Measurements from ENCODE around the gene IL1RAPL1. TPM values are rescaled to one million over a fixed set of nuclear protein-coding genes. Genes with fewer than 3 reads are reported as not detected.

IL1RAPL1 gene
- total and polyA plus RNA-seq, 5 donors: 0.48 to 3.1 (median 2.4) TPM

GRCh38 chrX:28693101-28693500 is 105.9 kb downstream of the IL1RAPL1 start:
- H3K27ac ChIP-seq (ENCODE audit: low read length): no peak overlapping the region
- no peak for ATAC-seq
- whole genome bisulfite sequencing: 84% methylated on average over 1 of the region's 1 CpG

DNA sequence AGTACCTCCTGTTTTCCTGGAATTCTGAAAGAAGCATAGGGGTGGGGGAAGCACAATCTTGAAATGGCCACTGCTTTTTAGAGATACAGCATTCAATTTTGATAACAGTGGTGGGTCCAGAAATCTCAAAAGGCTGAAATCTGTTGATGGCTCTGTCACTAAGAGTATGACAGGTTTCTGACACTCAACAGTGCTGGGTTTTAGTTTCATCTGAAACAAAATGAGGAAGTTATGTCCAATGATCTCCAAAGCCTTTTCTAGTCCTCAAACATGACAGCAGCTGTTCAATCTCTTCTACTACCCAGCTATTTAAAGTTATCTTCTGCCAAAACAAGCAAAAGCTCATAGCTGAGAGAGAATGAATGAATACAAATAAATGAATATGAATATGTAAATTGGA is 110.5 kb downstream of the IL1RAPL1 start:
- no peak for DNase-seq
- Histone ChIP-seq H3K9me3 (ENCODE audit: control insufficient read depth, low read length) (no peaks in the 10 kb centered on the region), H3K4me3 (ENCODE audit: low read length) (no peak overlapping the region), H3K27ac (ENCODE audit: low read length) (no peak overlapping the region), H3K4me1 (ENCODE audit: control insufficient read depth, insufficient read depth, low read length) (no peaks in the 10 kb centered on the region), H3K27me3 (ENCODE audit: control insufficient read depth, insufficient read depth) (no peaks in the 10 kb centered on the region)
- ATAC-seq: no peak
- intact Hi-C loops (cut with DNase I): no loop called here

More at GRCh38 chrX:28693101-28693500, 105.9 kb downstream of the IL1RAPL1 start:
- Histone ChIP-seq H3K4me1 (ENCODE audit: control insufficient read depth, insufficient read depth, low read length) (no peaks in the 10 kb centered on the region), H3K4me3 (ENCODE audit: low read length) (no peak overlapping the region), H3K27me3 (ENCODE audit: control insufficient read depth, insufficient read depth) (no peaks in the 10 kb centered on the region), H3K9me3 (ENCODE audit: control insufficient read depth, low read length) (no peaks in the 10 kb centered on the region)
- intact Hi-C loops (cut with DNase I): no loop called here
- DNase-seq: no peak

DNA sequence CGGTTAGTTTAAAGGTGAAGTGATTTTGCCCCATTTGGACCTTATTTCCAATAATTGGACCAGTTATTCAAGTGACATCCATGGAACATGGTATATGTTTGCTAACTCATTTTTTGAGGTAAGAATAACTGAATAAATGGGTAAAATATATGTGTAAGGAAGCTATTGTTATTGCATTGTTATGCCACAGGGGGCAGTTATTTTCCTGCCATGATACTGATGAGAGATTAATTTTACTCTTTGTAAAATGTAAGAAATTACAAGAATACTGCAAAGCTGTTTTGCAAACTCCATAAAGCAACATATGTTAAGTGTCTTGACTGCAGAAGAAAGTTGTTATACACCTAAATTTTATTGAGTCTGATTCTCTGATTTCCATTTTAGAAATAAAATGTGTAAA is 114.0 kb downstream of the IL1RAPL1 start:
- Histone ChIP-seq H3K27ac (ENCODE audit: low read length) (no peak overlapping the region), H3K4me3 (ENCODE audit: low read length) (no peak overlapping the region), H3K4me1 (ENCODE audit: control insufficient read depth, insufficient read depth, low read length) (no peaks in the 10 kb centered on the region), H3K27me3 (ENCODE audit: control insufficient read depth, insufficient read depth) (no peaks in the 10 kb centered on the region), H3K9me3 (ENCODE audit: control insufficient read depth, low read length) (no peaks in the 10 kb centered on the region)
- no peak for ATAC-seq
- DNase-seq: no peak
- WGBS: 97% methylated on average over 1 of the region's 1 CpG
- intact Hi-C loops (cut with DNase I): no loop called here

- intact Hi-C loops (cut with DNase I): no loop called here
- no peaks in the 10 kb centered on the region for H3K27me3 ChIP-seq (ENCODE audit: control insufficient read depth, insufficient read depth)
- WGBS: 68% methylated on average over 4 of the region's 4 CpGs
- no peak overlapping the region for H3K4me3 ChIP-seq (ENCODE audit: low read length)
- ATAC-seq (no peak), DNase-seq (no peak)
- no peaks in the 10 kb centered on the region for H3K9me3 ChIP-seq (ENCODE audit: control insufficient read depth, low read length)
- no peaks in the 10 kb centered on the region for H3K4me1 ChIP-seq (ENCODE audit: control insufficient read depth, insufficient read depth, low read length)
- H3K27ac ChIP-seq (ENCODE audit: low read length): no peak overlapping the region
Measured at GRCh38 chrX:28706964-28707363, 119.7 kb downstream of the IL1RAPL1 start.

GRCh38 chrX:28709421-28709820 is 122.2 kb downstream of the IL1RAPL1 start:
- no peak for ATAC-seq
- WGBS: 84% methylated on average over 3 of the region's 3 CpGs
- H3K9me3 ChIP-seq (ENCODE audit: control insufficient read depth, low read length): no peaks in the 10 kb centered on the region

DNA sequence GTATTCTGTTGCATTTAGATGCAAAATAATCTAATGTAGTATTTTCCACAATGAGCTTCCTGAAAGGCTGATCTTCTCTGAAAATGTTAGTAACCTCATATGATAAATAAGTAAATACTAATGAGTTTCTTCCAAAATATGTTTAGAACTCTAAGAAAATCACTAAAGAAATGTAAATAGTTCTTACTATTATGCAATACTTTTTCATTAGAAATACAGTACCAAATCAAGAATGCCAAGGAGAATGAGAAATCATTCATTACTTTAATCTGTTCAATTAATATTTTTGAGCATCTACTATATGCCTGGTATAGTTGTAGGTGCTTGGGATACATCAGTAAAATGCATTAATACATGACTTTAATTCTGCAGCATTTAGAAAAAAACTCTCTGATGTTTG is 130.6 kb downstream of the IL1RAPL1 start:
- Histone ChIP-seq H3K27ac (ENCODE audit: low read length) (no peak overlapping the region), H3K9me3 (ENCODE audit: control insufficient read depth, low read length) (no peaks in the 10 kb centered on the region), H3K4me3 (ENCODE audit: low read length) (no peak overlapping the region), H3K27me3 (ENCODE audit: control insufficient read depth, insufficient read depth) (no peaks in the 10 kb centered on the region), H3K4me1 (ENCODE audit: control insufficient read depth, insufficient read depth, low read length) (no peaks in the 10 kb centered on the region)
- DNase-seq: no peak
- no peak for ATAC-seq
- intact Hi-C loops (cut with DNase I): no loop called here

More at GRCh38 chrX:28709421-28709820, 122.2 kb downstream of the IL1RAPL1 start:
- H3K27ac ChIP-seq (ENCODE audit: low read length): no peak overlapping the region
- intact Hi-C loops (cut with DNase I): no loop called here
- no peaks in the 10 kb centered on the region for H3K4me1 ChIP-seq (ENCODE audit: control insufficient read depth, insufficient read depth, low read length)
- no peak overlapping the region for H3K4me3 ChIP-seq (ENCODE audit: low read length)
- H3K27me3 ChIP-seq (ENCODE audit: control insufficient read depth, insufficient read depth): no peaks in the 10 kb centered on the region
- no peak for DNase-seq

DNA sequence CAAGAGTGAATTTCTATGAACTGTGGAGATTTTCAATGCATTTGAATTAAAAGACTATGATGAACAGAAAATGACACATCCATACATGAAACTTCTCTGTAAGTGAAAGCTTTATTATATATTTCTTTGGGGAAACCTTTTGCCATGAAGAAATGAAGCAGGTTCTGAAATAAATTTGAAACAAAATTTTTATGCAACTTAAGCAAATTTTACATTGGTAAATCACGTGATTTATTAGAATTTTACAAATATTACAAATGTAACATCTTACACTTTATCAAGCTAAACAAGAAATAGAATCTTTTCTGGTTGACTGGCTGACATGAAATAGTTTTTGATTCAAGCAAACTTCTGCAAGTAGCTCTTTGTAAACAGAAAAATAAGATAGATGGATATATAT is 131.2 kb downstream of the IL1RAPL1 start:
- no peak overlapping the region for H3K4me3 ChIP-seq (ENCODE audit: low read length)
- ATAC-seq: no peak
- H3K27me3 ChIP-seq (ENCODE audit: control insufficient read depth, insufficient read depth): no peaks in the 10 kb centered on the region
- WGBS: 74% methylated on average over 1 of the region's 1 CpG
- H3K9me3 ChIP-seq (ENCODE audit: control insufficient read depth, low read length): no peaks in the 10 kb centered on the region
- H3K4me1 ChIP-seq (ENCODE audit: control insufficient read depth, insufficient read depth, low read length): no peaks in the 10 kb centered on the region
- H3K27ac ChIP-seq (ENCODE audit: low read length): no peak overlapping the region
- intact Hi-C loops (cut with DNase I): no loop called here
- DNase-seq: no peak

DNA sequence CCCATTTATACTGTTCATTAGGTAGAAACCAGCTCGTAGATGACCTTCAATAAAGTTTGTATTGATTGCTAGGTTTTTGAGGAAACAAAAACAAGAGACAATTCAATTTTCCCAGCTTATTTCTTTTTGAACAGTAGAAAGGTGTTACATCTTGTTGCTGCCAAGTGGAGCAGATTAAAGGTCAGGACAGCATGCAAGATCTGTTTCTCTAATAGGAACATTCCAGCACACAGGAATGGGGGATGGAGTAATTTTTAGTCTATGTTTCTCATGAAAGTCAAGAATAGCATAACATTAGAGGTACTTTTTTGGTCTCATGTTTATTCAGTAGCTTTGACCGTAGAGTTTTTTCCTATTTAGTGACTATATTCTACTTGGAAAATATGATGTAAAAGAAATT is 132.4 kb downstream of the IL1RAPL1 start:
- no peak overlapping the region for H3K27ac ChIP-seq (ENCODE audit: low read length)
- H3K27me3 ChIP-seq (ENCODE audit: control insufficient read depth, insufficient read depth): no peaks in the 10 kb centered on the region
- ATAC-seq: no peak
- intact Hi-C loops (cut with DNase I): no loop called here
- 71% methylated on average over 2 of the region's 2 CpGs for WGBS
- H3K4me3 ChIP-seq (ENCODE audit: low read length): no peak overlapping the region
- H3K9me3 ChIP-seq (ENCODE audit: control insufficient read depth, low read length): no peaks in the 10 kb centered on the region
- DNase-seq: no peak
- H3K4me1 ChIP-seq (ENCODE audit: control insufficient read depth, insufficient read depth, low read length): no peaks in the 10 kb centered on the region

DNA sequence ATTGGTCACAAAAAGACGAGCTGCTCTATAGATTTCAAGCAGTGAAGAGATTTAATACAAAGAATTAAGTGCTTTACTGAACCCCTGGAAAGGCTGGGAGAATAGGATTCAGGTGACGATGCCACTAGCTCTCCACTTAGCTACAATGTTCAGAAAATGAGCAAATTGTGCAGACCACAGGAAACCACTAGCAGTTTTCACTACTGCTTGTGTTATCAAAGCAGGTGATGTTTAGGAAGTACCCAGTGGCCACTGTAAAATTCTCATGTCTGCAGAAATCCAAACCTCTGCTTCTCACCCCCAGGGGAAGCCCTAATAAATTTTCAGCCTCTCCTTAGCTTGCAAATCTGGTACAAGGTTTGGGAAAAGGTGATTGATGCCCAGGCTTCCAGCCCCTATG is 165.1 kb downstream of the IL1RAPL1 start:
- H3K27me3 ChIP-seq (ENCODE audit: control insufficient read depth, insufficient read depth): no peaks in the 10 kb centered on the region
- WGBS: 72% methylated on average over 2 of the region's 2 CpGs
- no peaks in the 10 kb centered on the region for H3K9me3 ChIP-seq (ENCODE audit: control insufficient read depth, low read length)
- H3K4me3 ChIP-seq (ENCODE audit: low read length): no peak overlapping the region
- peaks cover under 1% of the 10 kb centered on the region for H3K4me1 ChIP-seq (ENCODE audit: control insufficient read depth, insufficient read depth, low read length)
- no peak for ATAC-seq
- no peak for DNase-seq
- intact Hi-C loops (cut with DNase I): no loop called here
- H3K27ac ChIP-seq (ENCODE audit: low read length): no peak overlapping the region

DNA sequence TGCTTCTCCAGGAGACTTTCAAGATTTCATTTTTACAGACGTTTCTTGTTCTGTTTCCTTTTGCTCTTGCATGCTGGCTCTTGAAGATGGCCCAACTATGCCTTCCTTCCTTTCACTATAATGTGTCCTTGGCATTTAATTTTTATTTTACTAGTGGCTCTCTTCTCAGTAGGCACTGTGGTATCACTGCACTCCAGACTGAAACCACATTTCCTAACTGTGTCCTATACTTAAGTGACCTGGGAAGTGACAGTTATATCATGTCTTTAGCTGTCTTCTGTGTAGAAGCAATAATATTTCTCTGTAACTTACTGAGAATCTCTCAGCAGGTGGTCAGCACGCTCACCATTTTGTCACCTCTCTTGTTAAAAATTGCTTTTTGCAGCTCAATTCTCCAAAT is 168.9 kb downstream of the IL1RAPL1 start:
- no peak overlapping the region for H3K4me3 ChIP-seq (ENCODE audit: low read length)
- ATAC-seq (no peak), DNase-seq (no peak)
- H3K4me1 ChIP-seq (ENCODE audit: control insufficient read depth, insufficient read depth, low read length): peaks cover 2% of the 10 kb centered on the region
- H3K9me3 ChIP-seq (ENCODE audit: control insufficient read depth, low read length): no peaks in the 10 kb centered on the region
- 59% methylated on average over 2 of the region's 2 CpGs for WGBS
- no peaks in the 10 kb centered on the region for H3K27me3 ChIP-seq (ENCODE audit: control insufficient read depth, insufficient read depth)
- intact Hi-C loops (cut with DNase I): no loop called here
- H3K27ac ChIP-seq (ENCODE audit: low read length): no peak overlapping the region

- ATAC-seq: peak in 1 of 2 donors; percentile 64
- DNase-seq: no peak
- H3K27me3 ChIP-seq (ENCODE audit: control insufficient read depth, insufficient read depth): no peaks in the 10 kb centered on the region
- no peak overlapping the region for H3K4me3 ChIP-seq (ENCODE audit: low read length)
- intact Hi-C loops (cut with DNase I): no loop called here
- H3K9me3 ChIP-seq (ENCODE audit: control insufficient read depth, low read length): no peaks in the 10 kb centered on the region
- H3K4me1 ChIP-seq (ENCODE audit: control insufficient read depth, insufficient read depth, low read length): peaks cover 2% of the 10 kb centered on the region
- no peak overlapping the region for H3K27ac ChIP-seq (ENCODE audit: low read length)
Measured at GRCh38 chrX:28756647-28757046, 169.4 kb downstream of the IL1RAPL1 start.

- H3K4me3 ChIP-seq (ENCODE audit: low read length): no peak overlapping the region
- H3K27ac ChIP-seq (ENCODE audit: low read length): peak overlapping the region; percentile 19
- peak in 1 of 2 donors; percentile 31 for ATAC-seq
- H3K9me3 ChIP-seq (ENCODE audit: control insufficient read depth, low read length): no peaks in the 10 kb centered on the region
- DNase-seq: no peak
- peaks cover 2% of the 10 kb centered on the region for H3K4me1 ChIP-seq (ENCODE audit: control insufficient read depth, insufficient read depth, low read length)
- intact Hi-C loops (cut with DNase I): no loop called here
- H3K27me3 ChIP-seq (ENCODE audit: control insufficient read depth, insufficient read depth): no peaks in the 10 kb centered on the region
- 77% methylated on average over 2 of the region's 2 CpGs for WGBS
Measured at GRCh38 chrX:28757290-28757689, 170.0 kb downstream of the IL1RAPL1 start.

All from right cardiac atrium (tissue), 5 donors.